Endothelial cell of umbilical vein (primary cell): ENCODE results near the gene DYRK3. TPM values are rescaled to one million over a fixed set of nuclear protein-coding genes. Genes with fewer than 3 reads are reported as not detected.

ENCODE experiments used
- BruUV-seq: library from RNA; stranded (reverse); fragments of 400-500 nt; replicated peaks from 2 replicates; lab custom pipeline; 2021; lab: Mats Ljungman, UMichigan
- CTCF ChIA-PET: fragments of 300-600, 350-600 bp; sonication (Branson Sonifier 250); formaldehyde crosslinking; loops from one replicate; lab custom pipeline; 2021; ENCODE audit warnings: antibody characterized with exemption, inconsistent platforms; lab: Charles Lee
- POLR2A ChIA-PET: fragments of 300-600, 350-600 bp; sonication (Branson Sonifier 250); formaldehyde crosslinking; loops from one replicate; lab custom pipeline; 2021; ENCODE audit warnings: antibody characterized with exemption, inconsistent platforms; lab: Charles Lee
- DNase-seq: peaks from one replicate; pipeline ENCODE4 v3.0.0-alpha.2; 2011; ENCODE audit warnings: low read depth, low spot score
- FAIRE-seq: peaks from 2 replicates; lab custom pipeline; 2011; peaks lifted over from hg19 to GRCh38; lab: Jason Lieb, UNC
- H2AFZ ChIP-seq: 2 replicates; pipeline ENCODE4 v1.6.0; 2012; ENCODE audit warnings: low read depth, low read length, control low read depth, inconsistent platforms
- H3K27ac ChIP-seq: 2 replicates; pipeline ENCODE4 v1.5.1; 2011; ENCODE audit warnings: low read depth, mild to moderate bottlenecking, control low read depth, low read length, moderate library complexity; ENCODE audit not compliant: insufficient read depth
- H3K27me3 ChIP-seq, 2 experiments: 2 replicates each; pipeline versions ENCODE4 v1.6.0 to v1.6.1; 2011; ENCODE audit warnings: low read length in 2 of 2, mixed read lengths in 1 of 2; ENCODE audit not compliant: control insufficient read depth in 2 of 2, insufficient read depth in 2 of 2
- H3K36me3 ChIP-seq, 2 experiments: 2 replicates in 1 of 2; 3 replicates in 1 of 2; pipeline ENCODE4 v1.5.1; 2011; ENCODE audit warnings: low read length in 2 of 2, mild to moderate bottlenecking in 1 of 2, moderate library complexity in 1 of 2; ENCODE audit not compliant: control insufficient read depth in 2 of 2, insufficient read depth in 2 of 2; ENCODE audit errors: extremely low read depth in 1 of 2
- H3K4me1 ChIP-seq: 3 replicates; pipeline ENCODE4 v1.5.1; 2011; ENCODE audit warnings: mild to moderate bottlenecking, low read length; ENCODE audit not compliant: control insufficient read depth, insufficient read depth; ENCODE audit errors: extremely low read depth
- H3K4me2 ChIP-seq: 2 replicates; pipeline ENCODE4 v1.6.1; 2011; ENCODE audit warnings: low read length, control low read depth, mixed read lengths; ENCODE audit not compliant: insufficient read depth
- H3K4me3 ChIP-seq, 3 experiments: fragments of 200-600 bp in 1 of 3; sonication (generic), shearing (Covaris generic) in 1 of 3; replicated peaks in 1 of 3; 2 replicates each; pipeline ENCODE4 v1.5.1; 2011 to 2016; ENCODE audit warnings: control low read depth in 3 of 3, low read length in 3 of 3, mild to moderate bottlenecking in 2 of 3, inconsistent platforms in 1 of 3, low read depth in 1 of 3, moderate library complexity in 1 of 3; ENCODE audit not compliant: insufficient read depth in 1 of 3
- H3K79me2 ChIP-seq: 2 replicates; pipeline ENCODE4 v1.6.0; 2012; ENCODE audit warnings: low read length, inconsistent platforms; ENCODE audit not compliant: control insufficient read depth, insufficient read depth
- H3K9ac ChIP-seq: replicated peaks from 2 replicates; pipeline ENCODE3; 2011; ENCODE audit warnings: low read length, control low read depth; ENCODE audit not compliant: insufficient read depth; ENCODE audit errors: extremely low read depth
- H3K9me1 ChIP-seq: replicated peaks from 3 replicates; pipeline ENCODE4 v1.6.0; 2011; ENCODE audit warnings: mild to moderate bottlenecking, low read length; ENCODE audit not compliant: control insufficient read depth, insufficient read depth; ENCODE audit errors: extremely low read depth
- H3K9me3 ChIP-seq: replicated peaks from 2 replicates; pipeline ENCODE4 v1.5.1; 2012; ENCODE audit warnings: low read length, inconsistent platforms; ENCODE audit not compliant: control insufficient read depth, insufficient read depth
- H4K20me1 ChIP-seq: replicated peaks from 2 replicates; pipeline ENCODE3; 2011; ENCODE audit warnings: mild to moderate bottlenecking, low read length; ENCODE audit not compliant: control insufficient read depth, insufficient read depth; ENCODE audit errors: extremely low read depth
- EZH2 ChIP-seq: IDR thresholded peaks from 2 replicates; pipeline ENCODE4 v1.6.1; 2012; ENCODE audit warnings: borderline replicate concordance, low read depth, mild to moderate bottlenecking, moderate library complexity, low read length, inconsistent platforms; ENCODE audit not compliant: severe bottlenecking
- FOS ChIP-seq: IDR thresholded peaks from 2 replicates; pipeline ENCODE4 v1.6.1; 2011; ENCODE audit warnings: mild to moderate bottlenecking, low read length, moderate library complexity, borderline replicate concordance; ENCODE audit not compliant: insufficient read depth
- GATA2 ChIP-seq: IDR thresholded peaks from 2 replicates; pipeline ENCODE4 v1.7.0; 2011; ENCODE audit warnings: low read depth, mild to moderate bottlenecking, moderate library complexity, mixed read lengths, low read length; ENCODE audit not compliant: insufficient read length, insufficient read depth
- JUN ChIP-seq: IDR thresholded peaks from 2 replicates; pipeline ENCODE4 v1.6.1; 2011; ENCODE audit warnings: borderline replicate concordance, low read depth; ENCODE audit not compliant: insufficient read length, insufficient read depth
- MYC ChIP-seq: IDR thresholded peaks from one replicate; pipeline ENCODE4 v1.6.1; 2011; ENCODE audit warnings: mild to moderate bottlenecking, low read depth, low read length
- POLR2A ChIP-seq: IDR thresholded peaks from 2 replicates; pipeline ENCODE4 v1.6.1; 2012; ENCODE audit warnings: low read depth, mild to moderate bottlenecking, control low read depth, low read length
- POLR2AphosphoS5 ChIP-seq: IDR thresholded peaks from 2 replicates; pipeline ENCODE4 v1.6.1; 2012; ENCODE audit warnings: low read depth, mild to moderate bottlenecking, control low read depth, low read length, moderate library complexity; ENCODE audit not compliant: insufficient read depth
- dilution Hi-C: fragments of 300-500 bp; cut with MboI; formaldehyde crosslinking; loops from one replicate; pipeline ENCODE4 v1.15.0; 2019; ENCODE audit warnings: low sequenced_read_pairs; ENCODE audit not compliant: extremely low pct_ligation_motif_present
- intact Hi-C: fragments of 100-400 bp; cut with micrococcal nuclease; formaldehyde crosslinking; loops from one replicate; pipeline ENCODE4 v1.10.0; 2022
- polyA plus RNA-seq, 4 experiments: library from polyadenylated mRNA; depleted of rRNA in 3 of 4; stranded (reverse) in 3 of 4; unstranded in 1 of 4; fragments of >200 nt; gene quantifications; 2 replicates each; pipeline versions ENCODE4 v1.2.1 to v1.2.3, GENCODE V29; 2011 to 2012; ENCODE audit warnings: missing spikeins in 1 of 4
- total RNA-seq: library from RNA; stranded (reverse); gene quantifications from 2 replicates; pipeline ENCODE4 v1.2.3, GENCODE V29; 2021
- TF ChIP-seq, protein P1 (sequence below), 2 donors: IDR thresholded peaks; 1 replicate in 1 of 2; 2 replicates in 1 of 2; pipeline ENCODE4 v1.5.1; 2011; ENCODE audit warnings: low read length in 2 of 2, mild to moderate bottlenecking in 2 of 2, moderate library complexity in 2 of 2, control low read depth in 1 of 2, inconsistent platforms in 1 of 2, low read depth in 1 of 2; ENCODE audit not compliant: insufficient read depth in 1 of 2; ENCODE audit errors: extremely low read depth in 1 of 2
- TF ChIP-seq, protein P2 (sequence below): IDR thresholded peaks from 2 replicates; pipeline ENCODE4 v1.6.1; 2011; ENCODE audit not compliant: insufficient read depth, insufficient read length

DYRK3 gene
- total and polyA plus RNA-seq, 2 donors (not counting 3 experiments of a cell fraction or from before 2014, with no cell fraction given): 3.4 to 7.4 TPM

DNA sequence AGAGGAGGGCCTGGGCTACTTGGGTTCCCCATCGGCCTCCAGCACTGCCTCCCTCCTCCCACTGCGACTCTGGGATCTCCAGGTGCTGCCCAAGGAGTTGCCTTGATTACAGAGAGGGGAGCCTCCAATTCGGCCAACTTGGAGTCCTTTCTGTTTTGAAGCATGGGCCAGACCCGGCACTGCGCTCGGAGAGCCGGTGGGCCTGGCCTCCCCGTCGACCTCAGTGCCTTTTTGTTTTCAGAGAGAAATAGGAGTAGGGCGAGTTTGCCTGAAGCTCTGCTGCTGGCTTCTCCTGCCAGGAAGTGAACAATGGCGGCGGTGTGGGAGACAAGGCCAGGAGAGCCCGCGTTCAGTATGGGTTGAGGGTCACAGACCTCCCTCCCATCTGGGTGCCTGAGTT is 47.4 kb upstream of the DYRK3 start:
- FAIRE-seq: no peak
- intact Hi-C loops (no loop called here), dilution Hi-C loops (no loop called here)
- ChIA-PET CTCF (interaction anchor here (2.0 to 16.8 kb wide), 3 partner anchors 44 to 109 kb away, joined by 9 to 427 read pairs (median 97); no protein-coding TSS in a partner anchor), POLR2A (no interaction called here)
- Histone ChIP-seq H3K36me3 (peaks cover 0 to 5% of the 10 kb centered on the region in 2 experiments), H4K20me1 (no peaks in the 10 kb centered on the region), H3K4me3 (no peak overlapping the region), H3K9me3 (no peaks in the 10 kb centered on the region), H3K4me2 (no peak overlapping the region), H3K27me3 (peaks cover 0 to under 1% of the 10 kb centered on the region in 2 experiments), H2AFZ (no peak overlapping the region), H3K79me2 (no peaks in the 10 kb centered on the region), H3K9me1 (no peaks in the 10 kb centered on the region), H3K4me1 (peaks cover 2% of the 10 kb centered on the region), H3K27ac (no peak overlapping the region), H3K9ac (no peak overlapping the region)
- no peak for DNase-seq
- TF ChIP-seq GATA2 (no peak), MYC (no peak), JUN (no peak), FOS (no peak), POLR2AphosphoS5 (no peak), POLR2A (no peak), EZH2 (no peak)
- TF ChIP-seq, protein P1, sequence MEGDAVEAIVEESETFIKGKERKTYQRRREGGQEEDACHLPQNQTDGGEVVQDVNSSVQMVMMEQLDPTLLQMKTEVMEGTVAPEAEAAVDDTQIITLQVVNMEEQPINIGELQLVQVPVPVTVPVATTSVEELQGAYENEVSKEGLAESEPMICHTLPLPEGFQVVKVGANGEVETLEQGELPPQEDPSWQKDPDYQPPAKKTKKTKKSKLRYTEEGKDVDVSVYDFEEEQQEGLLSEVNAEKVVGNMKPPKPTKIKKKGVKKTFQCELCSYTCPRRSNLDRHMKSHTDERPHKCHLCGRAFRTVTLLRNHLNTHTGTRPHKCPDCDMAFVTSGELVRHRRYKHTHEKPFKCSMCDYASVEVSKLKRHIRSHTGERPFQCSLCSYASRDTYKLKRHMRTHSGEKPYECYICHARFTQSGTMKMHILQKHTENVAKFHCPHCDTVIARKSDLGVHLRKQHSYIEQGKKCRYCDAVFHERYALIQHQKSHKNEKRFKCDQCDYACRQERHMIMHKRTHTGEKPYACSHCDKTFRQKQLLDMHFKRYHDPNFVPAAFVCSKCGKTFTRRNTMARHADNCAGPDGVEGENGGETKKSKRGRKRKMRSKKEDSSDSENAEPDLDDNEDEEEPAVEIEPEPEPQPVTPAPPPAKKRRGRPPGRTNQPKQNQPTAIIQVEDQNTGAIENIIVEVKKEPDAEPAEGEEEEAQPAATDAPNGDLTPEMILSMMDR (IDR thresholded peaks at IDR 0.05; ENCODE audit: extremely low read depth in 1 of 2, insufficient read depth in 1 of 2, low read depth in 1 of 2, low read length in 2 of 2): no peak
- TF ChIP-seq, protein P2, sequence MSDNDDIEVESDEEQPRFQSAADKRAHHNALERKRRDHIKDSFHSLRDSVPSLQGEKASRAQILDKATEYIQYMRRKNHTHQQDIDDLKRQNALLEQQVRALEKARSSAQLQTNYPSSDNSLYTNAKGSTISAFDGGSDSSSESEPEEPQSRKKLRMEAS: no peak
- BruUV-seq: no TSS peak
